A549 (cell line): ENCODE results near the gene OR6S1. TPM values are rescaled to one million over a fixed set of nuclear protein-coding genes. Genes with fewer than 3 reads are reported as not detected.

ENCODE experiments used
- ATAC-seq, 2 experiments: fragments of 200-7000 bp in 1 of 2; fragments of >200 bp in 1 of 2; cut with Nextera tagmentation in 1 of 2; cut with Tn5 transposase in 1 of 2; 3 replicates each; pipeline versions ENCODE4 v1.8.0 to v1.9.1; 2018 to 2020; ENCODE audit warnings: mild to moderate bottlenecking in 1 of 2, moderate library complexity in 1 of 2
- CTCF ChIA-PET: fragments of 300-600 bp; sonication (Branson Sonifier 250); formaldehyde crosslinking; extraction: SDS; loops from one replicate; lab custom pipeline; 2021; ENCODE audit warnings: antibody characterized with exemption, inconsistent platforms; lab: Yijun Ruan, JAX
- POLR2A ChIA-PET: fragments of 350-600 bp; formaldehyde crosslinking; extraction: SDS; loops from one replicate; lab custom pipeline; 2021; ENCODE audit warnings: antibody characterized with exemption, inconsistent platforms; lab: Yijun Ruan, JAX
- DNase-seq, 2 experiments: peaks; one replicate each; pipeline versions ENCODE4 v3.0.0 to v3.0.0-alpha.2; 2011 to 2016; ENCODE audit warnings: low read depth in 1 of 2, low spot score in 1 of 2
- FAIRE-seq: peaks from 2 replicates; lab custom pipeline; 2011; peaks lifted over from hg19 to GRCh38; lab: Jason Lieb, UNC
- H3K27ac ChIP-seq, 2 experiments: fragments of >200 bp; sonication (Bioruptor Twin); formaldehyde crosslinking; 3 replicates each; pipeline ENCODE4 v1.5.1; 2016 to 2017
- H3K4me1 ChIP-seq: fragments of >200 bp; sonication (Bioruptor Twin); formaldehyde crosslinking; 3 replicates; pipeline ENCODE4 v1.6.1; 2016
- H3K4me2 ChIP-seq: fragments of >200 bp; sonication (Bioruptor Twin); formaldehyde crosslinking; 3 replicates; pipeline ENCODE4 v1.6.1; 2016
- H3K4me3 ChIP-seq: fragments of >200 bp; sonication (Bioruptor Twin); formaldehyde crosslinking; 3 replicates; pipeline ENCODE4 v1.5.1; 2016
- H3K9me3 ChIP-seq: fragments of >200 bp; sonication (Bioruptor Twin); formaldehyde crosslinking; 3 replicates; pipeline ENCODE4 v1.6.1; 2016
- BCL3 ChIP-seq: fragments of >200 bp; sonication (Bioruptor Twin); formaldehyde crosslinking; IDR thresholded peaks from 3 replicates; pipeline ENCODE4 v1.6.1; 2016
- CEBPB ChIP-seq, 2 experiments: fragments of >200 bp in 1 of 2; sonication (Bioruptor Twin) in 1 of 2; formaldehyde crosslinking in 1 of 2; IDR thresholded peaks; 2 replicates each; pipeline ENCODE4 v1.6.1; 2012 to 2016
- EHMT2 ChIP-seq: fragments of 200-600 bp; sonication (generic); IDR thresholded peaks from 2 replicates; pipeline ENCODE4 v1.6.1; 2016; ENCODE audit warnings: antibody characterized with exemption, low read depth, mild to moderate bottlenecking, moderate library complexity
- FOXS1 ChIP-seq: fragments of 250-450 bp; sonication (Bioruptor Pico); IDR thresholded peaks from 2 replicates; pipeline ENCODE4 v1.5.0; 2020; ENCODE audit warnings: mild to moderate bottlenecking, moderate library complexity
- HDAC2 ChIP-seq: fragments of 200-600 bp; sonication (generic); IDR thresholded peaks from 2 replicates; pipeline ENCODE4 v1.6.1; 2016
- HES2 ChIP-seq: fragments of >200 bp; sonication (Bioruptor Twin); formaldehyde crosslinking; IDR thresholded peaks from 2 replicates; pipeline ENCODE4 v1.6.1; 2016
- HMGXB4 ChIP-seq: fragments of 250-450 bp; sonication (Bioruptor Pico); IDR thresholded peaks from 2 replicates; pipeline ENCODE4 v1.5.0; 2021; ENCODE audit warnings: mild to moderate bottlenecking, moderate library complexity, borderline replicate concordance
- HOXA7 ChIP-seq: fragments of 250-450 bp; sonication (Bioruptor Pico); IDR thresholded peaks from 2 replicates; pipeline ENCODE4 v1.5.0; 2020; ENCODE audit warnings: mild to moderate bottlenecking, moderate library complexity
- HOXB5 ChIP-seq: fragments of 250-450 bp; sonication (Bioruptor Pico); IDR thresholded peaks from 2 replicates; pipeline ENCODE4 v1.5.0; 2020; ENCODE audit warnings: mild to moderate bottlenecking, moderate library complexity
- JUN ChIP-seq, 2 experiments: fragments of >200 bp; sonication (Bioruptor Twin); formaldehyde crosslinking; IDR thresholded peaks; 2 replicates in 1 of 2; 3 replicates in 1 of 2; pipeline ENCODE4 v1.6.1; 2016 to 2017
- KDM5A ChIP-seq: fragments of 200-600 bp; sonication (generic); IDR thresholded peaks from 2 replicates; pipeline ENCODE4 v1.6.1; 2016; ENCODE audit warnings: antibody characterized with exemption, mild to moderate bottlenecking
- MAFK ChIP-seq: fragments of 450-650 bp; IDR thresholded peaks from 2 replicates; pipeline ENCODE4 v1.6.1; 2014; ENCODE audit not compliant: partially characterized antibody
- MYC ChIP-seq: IDR thresholded peaks from 2 replicates; pipeline ENCODE4 v1.6.1; 2012; ENCODE audit warnings: mild to moderate bottlenecking, inconsistent platforms, low read length, improper control_type of control experiment, borderline replicate concordance
- NFE2L2 ChIP-seq: fragments of 150-350 bp; conservative IDR thresholded peaks from 2 replicates; pipeline ENCODE4 v1.6.1; 2014; ENCODE audit warnings: low read length
- NPAS2 ChIP-seq: fragments of 250-450 bp; sonication (Bioruptor Pico); IDR thresholded peaks from 2 replicates; pipeline ENCODE4 v1.8.0; 2022; ENCODE audit warnings: mild to moderate bottlenecking, moderate library complexity, borderline replicate concordance
- POLR2A ChIP-seq: IDR thresholded peaks from 2 replicates; pipeline ENCODE4 v1.6.1; 2012; ENCODE audit warnings: mild to moderate bottlenecking, low read length
- RFX5 ChIP-seq: fragments of 450-650 bp; IDR thresholded peaks from 2 replicates; pipeline ENCODE4 v1.7.1; 2014; ENCODE audit warnings: antibody characterized with exemption, mild to moderate bottlenecking, moderate library complexity
- SREBF2 ChIP-seq: fragments of 450-650 bp; IDR thresholded peaks from 2 replicates; pipeline ENCODE4 v1.6.1; 2014; ENCODE audit warnings: mild to moderate bottlenecking, moderate library complexity
- WGBS: methylation state at CpG from one replicate; pipeline ENCODE4 v1.1.6; 2017; ENCODE audit errors: missing lambda C conversion rate; 5-methylcytosine and 5-hydroxymethylcytosine counted together
- polyA plus RNA-seq, 4 experiments: library from polyadenylated mRNA; depleted of rRNA in 3 of 4; stranded (reverse); fragments of >200 nt; fragmentation: RNase III in 1 of 4; extraction: RNeasy Plus Mini Kit Qiagen cat#74134 plus additional on column Dnase treatment in 1 of 4; gene quantifications; 2 replicates in 3 of 4; 3 replicates in 1 of 4; pipeline ENCODE4 v1.2.3, GENCODE V29; 2011 to 2017
- TF ChIP-seq, protein P1 (sequence below): IDR thresholded peaks from 2 replicates; pipeline ENCODE4 v1.6.1; 2012
- TF ChIP-seq, protein P2 (sequence below): fragments of 150-350 bp; IDR thresholded peaks from 2 replicates; pipeline ENCODE4 v1.6.1; 2014; ENCODE audit warnings: low read depth, mild to moderate bottlenecking, low read length
- TF ChIP-seq, protein P3 (sequence below): fragments of 250-450 bp; sonication (Bioruptor Pico); IDR thresholded peaks from 2 replicates; pipeline ENCODE4 v1.5.0; 2020; ENCODE audit warnings: low read depth, mild to moderate bottlenecking, moderate library complexity

The OR6S1 gene
- polyA plus RNA-seq, 2 of the 4 experiments (the other 2 are of a cell fraction): not detected

DNA sequence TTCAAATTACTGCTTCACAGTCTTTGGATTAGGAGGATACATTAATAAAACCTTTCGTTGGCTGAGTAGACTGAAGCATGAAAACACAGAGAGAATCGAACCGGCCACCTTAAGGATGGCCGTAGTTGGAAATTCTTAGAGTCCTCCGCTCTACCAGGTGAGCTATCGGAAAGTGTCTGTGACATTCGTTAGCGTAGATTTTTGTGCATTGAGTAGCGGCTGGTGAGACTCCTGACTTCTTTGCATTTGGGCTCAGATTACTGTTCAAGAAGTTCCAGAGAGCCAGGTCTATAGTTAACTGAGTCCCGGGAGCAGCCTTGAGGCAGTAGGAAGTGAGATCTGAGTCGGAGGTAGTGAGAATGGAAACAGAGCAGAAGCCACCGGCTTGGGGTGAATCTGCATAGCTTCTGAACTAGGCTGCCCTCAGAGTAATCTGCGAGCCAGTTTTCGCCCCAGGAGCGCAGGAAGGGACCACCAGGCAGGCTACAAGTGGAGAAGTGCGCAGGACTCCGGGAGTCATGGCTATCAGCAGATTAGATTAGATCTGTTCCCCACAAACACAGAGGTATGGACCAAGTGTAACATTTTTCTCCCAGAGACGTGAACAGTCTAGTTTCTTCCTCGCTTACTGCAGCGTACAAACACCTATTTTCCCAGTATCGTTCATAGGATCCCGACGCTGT is 11.0 kb downstream of the OR6S1 start:
- CTCF ChIA-PET: interaction anchor here (0.6 to 4.6 kb wide), 11 partner anchors 17 to 330 kb away, joined by 3 to 30 read pairs (median 8); no protein-coding TSS in a partner anchor
- H3K27ac ChIP-seq: peak overlapping the region; percentile 55 to 81
- H3K9me3 ChIP-seq: peaks cover 4% of the 10 kb centered on the region; the same call in 1 of the 3 replicates
- H3K4me1 ChIP-seq: peaks cover 33% of the 10 kb centered on the region; the same call in 2 of the 3 replicates
- no peak for TF ChIP-seq POLR2A
- no peak for TF ChIP-seq FOXS1 (CRISPR knock-in tag)
- TF ChIP-seq HOXA7: no peak
- no peak for TF ChIP-seq HDAC2
- peak; percentile 9; the same call in 1 of the 2 replicates for TF ChIP-seq HMGXB4
- TF ChIP-seq RFX5: no peak
- no peak for TF ChIP-seq CEBPB (IDR thresholded peaks at IDR 0.05)
- no peak for TF ChIP-seq KDM5A
- TF ChIP-seq JUN (IDR thresholded peaks at IDR 0.05): no peak
- TF ChIP-seq SREBF2: peak; percentile 54
- TF ChIP-seq MAFK: no peak
- TF ChIP-seq, protein P1, sequence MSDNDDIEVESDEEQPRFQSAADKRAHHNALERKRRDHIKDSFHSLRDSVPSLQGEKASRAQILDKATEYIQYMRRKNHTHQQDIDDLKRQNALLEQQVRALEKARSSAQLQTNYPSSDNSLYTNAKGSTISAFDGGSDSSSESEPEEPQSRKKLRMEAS: peak; percentile 35; the same call in 1 of the 2 replicates
- TF ChIP-seq, protein P2, sequence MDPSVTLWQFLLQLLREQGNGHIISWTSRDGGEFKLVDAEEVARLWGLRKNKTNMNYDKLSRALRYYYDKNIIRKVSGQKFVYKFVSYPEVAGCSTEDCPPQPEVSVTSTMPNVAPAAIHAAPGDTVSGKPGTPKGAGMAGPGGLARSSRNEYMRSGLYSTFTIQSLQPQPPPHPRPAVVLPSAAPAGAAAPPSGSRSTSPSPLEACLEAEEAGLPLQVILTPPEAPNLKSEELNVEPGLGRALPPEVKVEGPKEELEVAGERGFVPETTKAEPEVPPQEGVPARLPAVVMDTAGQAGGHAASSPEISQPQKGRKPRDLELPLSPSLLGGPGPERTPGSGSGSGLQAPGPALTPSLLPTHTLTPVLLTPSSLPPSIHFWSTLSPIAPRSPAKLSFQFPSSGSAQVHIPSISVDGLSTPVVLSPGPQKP: no peak
- no peak for TF ChIP-seq NFE2L2
- TF ChIP-seq HES2: no peak
- TF ChIP-seq, protein P3, sequence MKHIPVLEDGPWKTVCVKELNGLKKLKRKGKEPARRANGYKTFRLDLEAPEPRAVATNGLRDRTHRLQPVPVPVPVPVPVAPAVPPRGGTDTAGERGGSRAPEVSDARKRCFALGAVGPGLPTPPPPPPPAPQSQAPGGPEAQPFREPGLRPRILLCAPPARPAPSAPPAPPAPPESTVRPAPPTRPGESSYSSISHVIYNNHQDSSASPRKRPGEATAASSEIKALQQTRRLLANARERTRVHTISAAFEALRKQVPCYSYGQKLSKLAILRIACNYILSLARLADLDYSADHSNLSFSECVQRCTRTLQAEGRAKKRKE: no peak
- no peak for TF ChIP-seq MYC
- no peak for TF ChIP-seq EHMT2
- no peak for TF ChIP-seq HOXB5 (CRISPR knock-in tag)
- no peak for TF ChIP-seq BCL3
- TF ChIP-seq NPAS2 (CRISPR knock-in tag): no peak
- POLR2A ChIA-PET: interaction anchor here (1.0 to 2.9 kb wide), 5 partner anchors 17 to 287 kb away, joined by 5 to 22 read pairs (median 9); partner anchors contain the start of gene PARP2
- peak overlapping the region; percentile 62 for H3K4me3 ChIP-seq
- peak overlapping the region; percentile 99 for H3K4me2 ChIP-seq
- peak; percentile 20 to 45; a peak in 5 of 6 replicates for ATAC-seq
- 1% methylated on average over 23 of the region's 23 CpGs for WGBS
- peak; percentile 49 to 91 for DNase-seq
- FAIRE-seq: no peak
